ENCODE data around the gene SERP1. TPM values are rescaled to one million over a fixed set of nuclear protein-coding genes. Genes with fewer than 3 reads are reported as not detected.

The SERP1 gene
- total RNA-seq, 4 donors from 2014 or later: 102 to 136 (median 119) TPM

DNA sequence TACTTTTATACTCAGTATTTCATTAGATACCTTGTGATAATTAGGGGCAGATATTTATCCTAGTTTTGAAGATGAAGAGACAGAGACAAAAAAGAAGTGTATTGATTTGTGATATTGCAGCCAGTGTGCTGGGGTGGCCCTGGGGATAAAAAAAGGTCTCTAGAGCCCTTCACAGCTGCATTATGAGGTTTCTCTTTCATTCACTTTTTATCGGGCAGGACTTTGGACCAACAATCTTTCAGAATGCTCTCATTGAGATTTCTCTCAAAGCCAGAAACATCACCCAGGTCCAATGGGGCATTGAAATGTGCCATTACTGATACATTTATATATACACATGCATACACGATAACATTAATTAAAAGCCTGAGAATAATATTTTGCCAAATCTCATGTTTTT is 36.3 kb upstream of the SERP1 start:
- no peak overlapping the region for H3K4me3 ChIP-seq
- no peaks in the 10 kb centered on the region for H3K4me1 ChIP-seq
- peaks cover 0 to 62% (median 0%) of the 10 kb centered on the region in 3 donors for H3K36me3 ChIP-seq
- no peak for TF ChIP-seq POLR2A (IDR thresholded peaks at IDR 0.05)
- TF ChIP-seq, protein P1, sequence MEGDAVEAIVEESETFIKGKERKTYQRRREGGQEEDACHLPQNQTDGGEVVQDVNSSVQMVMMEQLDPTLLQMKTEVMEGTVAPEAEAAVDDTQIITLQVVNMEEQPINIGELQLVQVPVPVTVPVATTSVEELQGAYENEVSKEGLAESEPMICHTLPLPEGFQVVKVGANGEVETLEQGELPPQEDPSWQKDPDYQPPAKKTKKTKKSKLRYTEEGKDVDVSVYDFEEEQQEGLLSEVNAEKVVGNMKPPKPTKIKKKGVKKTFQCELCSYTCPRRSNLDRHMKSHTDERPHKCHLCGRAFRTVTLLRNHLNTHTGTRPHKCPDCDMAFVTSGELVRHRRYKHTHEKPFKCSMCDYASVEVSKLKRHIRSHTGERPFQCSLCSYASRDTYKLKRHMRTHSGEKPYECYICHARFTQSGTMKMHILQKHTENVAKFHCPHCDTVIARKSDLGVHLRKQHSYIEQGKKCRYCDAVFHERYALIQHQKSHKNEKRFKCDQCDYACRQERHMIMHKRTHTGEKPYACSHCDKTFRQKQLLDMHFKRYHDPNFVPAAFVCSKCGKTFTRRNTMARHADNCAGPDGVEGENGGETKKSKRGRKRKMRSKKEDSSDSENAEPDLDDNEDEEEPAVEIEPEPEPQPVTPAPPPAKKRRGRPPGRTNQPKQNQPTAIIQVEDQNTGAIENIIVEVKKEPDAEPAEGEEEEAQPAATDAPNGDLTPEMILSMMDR (IDR thresholded peaks at IDR 0.05): no peak
- no peaks in the 10 kb centered on the region for H3K9me3 ChIP-seq
- no peak overlapping the region for H3K27ac ChIP-seq
- DNase-seq: no peak
- H3K27me3 ChIP-seq: no peaks in the 10 kb centered on the region

DNA sequence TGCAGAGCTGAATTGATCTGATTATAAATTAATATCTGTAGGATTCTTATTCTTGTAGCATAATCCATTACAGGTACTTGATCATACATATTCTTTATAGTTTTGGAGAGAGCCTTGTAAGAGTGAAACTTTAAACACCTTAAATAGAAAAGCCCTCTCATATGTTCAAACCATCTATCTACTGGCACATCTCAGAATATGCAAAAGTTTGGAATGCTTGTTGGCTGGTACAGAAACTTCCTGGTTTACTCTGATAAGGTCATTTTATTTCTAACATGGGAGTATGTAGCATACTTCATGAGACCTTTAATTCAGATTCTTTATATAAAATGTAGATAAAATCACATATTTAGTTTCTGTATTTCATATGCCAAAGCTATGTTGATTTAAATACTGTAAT is 34.9 kb upstream of the SERP1 start:
- Histone ChIP-seq H3K4me3 (no peak overlapping the region), H3K27me3 (no peaks in the 10 kb centered on the region), H3K36me3 (peaks cover 0 to 74% (median 0%) of the 10 kb centered on the region in 3 donors), H3K9me3 (no peaks in the 10 kb centered on the region), H3K4me1 (no peaks in the 10 kb centered on the region), H3K27ac (no peak overlapping the region)
- TF ChIP-seq POLR2A (IDR thresholded peaks at IDR 0.05): no peak
- TF ChIP-seq, protein P1 (IDR thresholded peaks at IDR 0.05): no peak
- DNase-seq: no peak

DNA sequence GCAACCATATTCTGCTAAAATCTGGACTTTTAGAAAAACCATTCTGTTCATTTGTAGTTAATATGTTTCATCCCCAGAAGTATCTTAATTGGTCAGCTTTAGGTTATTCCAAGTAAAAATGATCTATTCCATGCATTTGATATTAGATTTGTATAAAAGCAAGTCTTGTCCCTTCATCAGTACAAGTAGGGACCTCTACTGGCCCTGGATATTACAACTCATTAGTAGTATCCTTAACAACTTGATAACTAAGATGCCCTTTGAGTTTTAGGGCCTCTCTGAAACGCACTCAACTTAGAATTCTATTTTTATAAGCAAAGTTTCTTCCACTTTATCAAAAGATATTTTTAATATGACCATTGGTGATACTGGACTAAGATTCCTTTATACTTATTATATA is 31.6 kb upstream of the SERP1 start:
- TF ChIP-seq, protein P1 (IDR thresholded peaks at IDR 0.05): no peak
- no peak for TF ChIP-seq POLR2A (IDR thresholded peaks at IDR 0.05)
- H3K27me3 ChIP-seq: no peaks in the 10 kb centered on the region
- peaks cover 0 to 66% (median 0%) of the 10 kb centered on the region in 3 donors for H3K36me3 ChIP-seq
- H3K9me3 ChIP-seq: no peaks in the 10 kb centered on the region
- H3K27ac ChIP-seq: no peak overlapping the region
- H3K4me3 ChIP-seq: no peak overlapping the region
- no peaks in the 10 kb centered on the region for H3K4me1 ChIP-seq
- DNase-seq: no peak

DNA sequence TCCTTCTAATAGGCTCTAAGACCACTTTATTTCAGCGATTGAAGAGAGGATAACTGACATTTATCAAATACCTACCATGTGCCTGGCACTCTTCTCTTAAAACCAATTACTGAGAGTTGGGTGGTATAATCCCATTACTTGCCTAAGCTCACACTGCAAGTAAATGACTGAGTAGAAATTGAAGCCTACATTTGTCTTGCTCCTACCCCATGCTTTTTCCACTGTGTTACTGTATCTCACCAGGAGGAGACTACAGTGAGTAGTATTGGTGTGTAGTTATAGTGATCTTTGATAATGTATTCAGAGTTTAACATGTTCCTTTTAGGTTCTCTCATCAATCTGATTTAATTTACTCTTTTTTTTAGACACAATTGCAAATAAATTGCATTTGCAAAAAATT is 21.0 kb upstream of the SERP1 start:
- H3K27ac ChIP-seq: no peak overlapping the region
- H3K27me3 ChIP-seq: no peaks in the 10 kb centered on the region
- no peaks in the 10 kb centered on the region for H3K9me3 ChIP-seq
- no peak for TF ChIP-seq POLR2A (IDR thresholded peaks at IDR 0.05)
- TF ChIP-seq, protein P1 (IDR thresholded peaks at IDR 0.05): no peak
- H3K4me1 ChIP-seq: no peaks in the 10 kb centered on the region
- no peak for DNase-seq
- H3K4me3 ChIP-seq: no peak overlapping the region
- peaks cover 0 to 78% (median 0%) of the 10 kb centered on the region in 3 donors for H3K36me3 ChIP-seq

DNA sequence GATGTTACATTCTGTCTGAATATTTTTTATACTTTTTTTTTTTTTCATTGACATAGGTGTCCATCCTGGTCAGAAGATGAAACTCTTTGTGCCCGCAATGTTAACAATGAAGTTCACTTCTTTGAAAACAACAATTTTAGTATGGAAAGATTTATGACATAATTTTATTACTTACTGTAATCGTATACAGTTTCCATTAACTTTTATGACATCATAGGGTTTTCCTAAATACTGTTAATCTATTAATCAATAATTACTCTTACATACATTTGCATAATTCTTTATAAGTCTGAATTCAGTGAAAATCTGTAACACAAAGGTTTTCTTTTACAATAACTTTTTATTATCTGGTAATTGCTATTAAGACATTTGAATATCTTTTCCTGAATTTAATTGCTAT is 17.9 kb upstream of the SERP1 start:
- Histone ChIP-seq H3K4me1 (no peaks in the 10 kb centered on the region), H3K27me3 (no peaks in the 10 kb centered on the region)

More for the DNA sequence above, 17.9 kb upstream of the SERP1 start:
- no peak overlapping the region for H3K4me3 ChIP-seq
- H3K36me3 ChIP-seq: peaks cover 0 to 50% (median 0%) of the 10 kb centered on the region in 3 donors
- no peak overlapping the region for H3K27ac ChIP-seq
- H3K9me3 ChIP-seq: no peaks in the 10 kb centered on the region
- TF ChIP-seq, protein P1 (IDR thresholded peaks at IDR 0.05): no peak
- TF ChIP-seq POLR2A (IDR thresholded peaks at IDR 0.05): no peak
- DNase-seq: no peak
